Endothelial cell of umbilical vein (primary cell): Measurements from ENCODE around the gene CDH11. TPM values are rescaled to one million over a fixed set of nuclear protein-coding genes. Genes with fewer than 3 reads are reported as not detected.

ENCODE experiments used
- BruUV-seq: library from RNA; stranded (reverse); fragments of 400-500 nt; replicated peaks from 2 replicates; lab custom pipeline; 2021; lab: Mats Ljungman, UMichigan
- CTCF ChIA-PET: fragments of 300-600, 350-600 bp; sonication (Branson Sonifier 250); formaldehyde crosslinking; loops from one replicate; lab custom pipeline; 2021; ENCODE audit warnings: antibody characterized with exemption, inconsistent platforms; lab: Charles Lee
- POLR2A ChIA-PET: fragments of 300-600, 350-600 bp; sonication (Branson Sonifier 250); formaldehyde crosslinking; loops from one replicate; lab custom pipeline; 2021; ENCODE audit warnings: antibody characterized with exemption, inconsistent platforms; lab: Charles Lee
- DNase-seq: peaks from one replicate; pipeline ENCODE4 v3.0.0-alpha.2; 2011; ENCODE audit warnings: low read depth, low spot score
- FAIRE-seq: peaks from 2 replicates; lab custom pipeline; 2011; peaks lifted over from hg19 to GRCh38; lab: Jason Lieb, UNC
- H2AFZ ChIP-seq: 2 replicates; pipeline ENCODE4 v1.6.0; 2012; ENCODE audit warnings: low read depth, low read length, control low read depth, inconsistent platforms
- H3K27ac ChIP-seq: 2 replicates; pipeline ENCODE4 v1.5.1; 2011; ENCODE audit warnings: low read depth, mild to moderate bottlenecking, control low read depth, low read length, moderate library complexity; ENCODE audit not compliant: insufficient read depth
- H3K27me3 ChIP-seq, 2 experiments: 2 replicates each; pipeline versions ENCODE4 v1.6.0 to v1.6.1; 2011; ENCODE audit warnings: low read length in 2 of 2, mixed read lengths in 1 of 2; ENCODE audit not compliant: control insufficient read depth in 2 of 2, insufficient read depth in 2 of 2
- H3K36me3 ChIP-seq, 2 experiments: 2 replicates in 1 of 2; 3 replicates in 1 of 2; pipeline ENCODE4 v1.5.1; 2011; ENCODE audit warnings: low read length in 2 of 2, mild to moderate bottlenecking in 1 of 2, moderate library complexity in 1 of 2; ENCODE audit not compliant: control insufficient read depth in 2 of 2, insufficient read depth in 2 of 2; ENCODE audit errors: extremely low read depth in 1 of 2
- H3K4me1 ChIP-seq: 3 replicates; pipeline ENCODE4 v1.5.1; 2011; ENCODE audit warnings: mild to moderate bottlenecking, low read length; ENCODE audit not compliant: control insufficient read depth, insufficient read depth; ENCODE audit errors: extremely low read depth
- H3K4me2 ChIP-seq: 2 replicates; pipeline ENCODE4 v1.6.1; 2011; ENCODE audit warnings: low read length, control low read depth, mixed read lengths; ENCODE audit not compliant: insufficient read depth
- H3K4me3 ChIP-seq, 3 experiments: fragments of 200-600 bp in 1 of 3; sonication (generic), shearing (Covaris generic) in 1 of 3; replicated peaks in 1 of 3; 2 replicates each; pipeline ENCODE4 v1.5.1; 2011 to 2016; ENCODE audit warnings: control low read depth in 3 of 3, low read length in 3 of 3, mild to moderate bottlenecking in 2 of 3, inconsistent platforms in 1 of 3, low read depth in 1 of 3, moderate library complexity in 1 of 3; ENCODE audit not compliant: insufficient read depth in 1 of 3
- H3K79me2 ChIP-seq: 2 replicates; pipeline ENCODE4 v1.6.0; 2012; ENCODE audit warnings: low read length, inconsistent platforms; ENCODE audit not compliant: control insufficient read depth, insufficient read depth
- H3K9ac ChIP-seq: replicated peaks from 2 replicates; pipeline ENCODE3; 2011; ENCODE audit warnings: low read length, control low read depth; ENCODE audit not compliant: insufficient read depth; ENCODE audit errors: extremely low read depth
- H3K9me1 ChIP-seq: replicated peaks from 3 replicates; pipeline ENCODE4 v1.6.0; 2011; ENCODE audit warnings: mild to moderate bottlenecking, low read length; ENCODE audit not compliant: control insufficient read depth, insufficient read depth; ENCODE audit errors: extremely low read depth
- H3K9me3 ChIP-seq: replicated peaks from 2 replicates; pipeline ENCODE4 v1.5.1; 2012; ENCODE audit warnings: low read length, inconsistent platforms; ENCODE audit not compliant: control insufficient read depth, insufficient read depth
- H4K20me1 ChIP-seq: replicated peaks from 2 replicates; pipeline ENCODE3; 2011; ENCODE audit warnings: mild to moderate bottlenecking, low read length; ENCODE audit not compliant: control insufficient read depth, insufficient read depth; ENCODE audit errors: extremely low read depth
- CTCF ChIP-seq, 2 donors: IDR thresholded peaks; 1 replicate in 1 of 2; 2 replicates in 1 of 2; pipeline ENCODE4 v1.5.1; 2011; ENCODE audit warnings: low read length in 2 of 2, mild to moderate bottlenecking in 2 of 2, moderate library complexity in 2 of 2, control low read depth in 1 of 2, inconsistent platforms in 1 of 2, low read depth in 1 of 2; ENCODE audit not compliant: insufficient read depth in 1 of 2; ENCODE audit errors: extremely low read depth in 1 of 2
- EZH2 ChIP-seq: IDR thresholded peaks from 2 replicates; pipeline ENCODE4 v1.6.1; 2012; ENCODE audit warnings: borderline replicate concordance, low read depth, mild to moderate bottlenecking, moderate library complexity, low read length, inconsistent platforms; ENCODE audit not compliant: severe bottlenecking
- GATA2 ChIP-seq: IDR thresholded peaks from 2 replicates; pipeline ENCODE4 v1.7.0; 2011; ENCODE audit warnings: low read depth, mild to moderate bottlenecking, moderate library complexity, mixed read lengths, low read length; ENCODE audit not compliant: insufficient read length, insufficient read depth
- JUN ChIP-seq: IDR thresholded peaks from 2 replicates; pipeline ENCODE4 v1.6.1; 2011; ENCODE audit warnings: borderline replicate concordance, low read depth; ENCODE audit not compliant: insufficient read length, insufficient read depth
- MAX ChIP-seq: IDR thresholded peaks from 2 replicates; pipeline ENCODE4 v1.6.1; 2011; ENCODE audit not compliant: insufficient read depth, insufficient read length
- MYC ChIP-seq: IDR thresholded peaks from one replicate; pipeline ENCODE4 v1.6.1; 2011; ENCODE audit warnings: mild to moderate bottlenecking, low read depth, low read length
- POLR2A ChIP-seq: IDR thresholded peaks from 2 replicates; pipeline ENCODE4 v1.6.1; 2012; ENCODE audit warnings: low read depth, mild to moderate bottlenecking, control low read depth, low read length
- POLR2AphosphoS5 ChIP-seq: IDR thresholded peaks from 2 replicates; pipeline ENCODE4 v1.6.1; 2012; ENCODE audit warnings: low read depth, mild to moderate bottlenecking, control low read depth, low read length, moderate library complexity; ENCODE audit not compliant: insufficient read depth
- dilution Hi-C: fragments of 300-500 bp; cut with MboI; formaldehyde crosslinking; loops from one replicate; pipeline ENCODE4 v1.15.0; 2019; ENCODE audit warnings: low sequenced_read_pairs; ENCODE audit not compliant: extremely low pct_ligation_motif_present
- intact Hi-C: fragments of 100-400 bp; cut with micrococcal nuclease; formaldehyde crosslinking; loops from one replicate; pipeline ENCODE4 v1.10.0; 2022
- polyA plus RNA-seq, 4 experiments: library from polyadenylated mRNA; depleted of rRNA in 3 of 4; stranded (reverse) in 3 of 4; unstranded in 1 of 4; fragments of >200 nt; gene quantifications; 2 replicates each; pipeline versions ENCODE4 v1.2.1 to v1.2.3, GENCODE V29; 2011 to 2012; ENCODE audit warnings: missing spikeins in 1 of 4
- total RNA-seq: library from RNA; stranded (reverse); gene quantifications from 2 replicates; pipeline ENCODE4 v1.2.3, GENCODE V29; 2021

Gene CDH11
- total and polyA plus RNA-seq, 2 donors (not counting 3 experiments of a cell fraction or from before 2014, with no cell fraction given), result 30.4 to 32.7 TPM

GRCh38 chr16:65120831-65121721, 787 bp downstream of the CDH11 start:
- Histone ChIP-seq H3K4me3 (peak overlapping the region; percentile 32 to 71 (median 71)), H3K36me3 (no peaks in the 10 kb centered on the region), H3K79me2 (peaks cover 8% of the 10 kb centered on the region), H3K9me1 (no peaks in the 10 kb centered on the region), H3K27me3 (no peaks in the 10 kb centered on the region), H3K27ac (peak overlapping the region; percentile 12), H4K20me1 (no peaks in the 10 kb centered on the region), H3K9ac (peak overlapping the region; percentile 63), H3K9me3 (no peaks in the 10 kb centered on the region), H2AFZ (peak overlapping the region; percentile 94), H3K4me1 (peaks cover 34% of the 10 kb centered on the region), H3K4me2 (peak overlapping the region; percentile 67)
- BruUV-seq, result no TSS peak
- FAIRE-seq (peak; percentile 21), DNase-seq (peak; percentile 51)
- intact Hi-C loops (loop anchor here (2.0 to 5.0 kb wide), 2 partner anchors 159 to 1150 kb away; no protein-coding TSS in a partner anchor), dilution Hi-C loops (no loop called here)
- CTCF ChIA-PET, result interaction anchor here (0.9 to 2.3 kb wide), 4 partner anchors 22 to 1660 kb away, joined by 3 to 11 read pairs (median 4); no protein-coding TSS in a partner anchor
- TF ChIP-seq MYC (no peak), MAX (no peak), POLR2AphosphoS5 (no peak), JUN (no peak), GATA2 (no peak), POLR2A (no peak), CTCF (IDR thresholded peaks at IDR 0.05; ENCODE audit: extremely low read depth in 1 of 2, insufficient read depth in 1 of 2, low read depth in 1 of 2, low read length in 2 of 2) (no peak), EZH2 (no peak)
- POLR2A ChIA-PET, result no interaction called here
